Measurements from ENCODE around the gene COL23A1.
A peak's percentile ranks its signal among the peaks of the same experiment; 100 is the strongest.
"Not testable (repeated sequence)": the region's sequence is repeated elsewhere in the genome, so short reads cannot be mapped to it uniquely, and the experiment has no call there.

COL23A1 gene

DNA sequence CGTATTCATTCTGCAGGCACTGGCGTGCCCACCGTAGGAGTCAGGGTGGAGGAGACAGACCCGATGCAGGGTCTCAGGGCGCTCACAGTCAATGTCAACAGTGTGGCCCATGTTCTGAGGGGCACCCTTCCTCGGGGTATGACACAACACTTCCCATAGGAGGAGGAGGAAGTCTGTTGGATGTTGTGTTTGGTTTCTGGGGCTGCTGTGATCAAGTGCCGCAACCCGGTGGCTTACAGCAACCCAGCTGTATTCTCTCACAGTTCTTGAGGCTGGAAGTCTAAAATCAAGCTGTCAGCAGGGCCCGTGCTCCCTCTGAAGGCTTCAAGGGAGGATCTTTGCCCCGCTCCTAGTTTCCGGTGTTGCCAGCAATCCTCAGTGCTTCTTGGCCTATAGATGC lies 391.5 kb downstream of the COL23A1 start:
- TF ChIP-seq, protein P1, sequence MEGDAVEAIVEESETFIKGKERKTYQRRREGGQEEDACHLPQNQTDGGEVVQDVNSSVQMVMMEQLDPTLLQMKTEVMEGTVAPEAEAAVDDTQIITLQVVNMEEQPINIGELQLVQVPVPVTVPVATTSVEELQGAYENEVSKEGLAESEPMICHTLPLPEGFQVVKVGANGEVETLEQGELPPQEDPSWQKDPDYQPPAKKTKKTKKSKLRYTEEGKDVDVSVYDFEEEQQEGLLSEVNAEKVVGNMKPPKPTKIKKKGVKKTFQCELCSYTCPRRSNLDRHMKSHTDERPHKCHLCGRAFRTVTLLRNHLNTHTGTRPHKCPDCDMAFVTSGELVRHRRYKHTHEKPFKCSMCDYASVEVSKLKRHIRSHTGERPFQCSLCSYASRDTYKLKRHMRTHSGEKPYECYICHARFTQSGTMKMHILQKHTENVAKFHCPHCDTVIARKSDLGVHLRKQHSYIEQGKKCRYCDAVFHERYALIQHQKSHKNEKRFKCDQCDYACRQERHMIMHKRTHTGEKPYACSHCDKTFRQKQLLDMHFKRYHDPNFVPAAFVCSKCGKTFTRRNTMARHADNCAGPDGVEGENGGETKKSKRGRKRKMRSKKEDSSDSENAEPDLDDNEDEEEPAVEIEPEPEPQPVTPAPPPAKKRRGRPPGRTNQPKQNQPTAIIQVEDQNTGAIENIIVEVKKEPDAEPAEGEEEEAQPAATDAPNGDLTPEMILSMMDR (IDR thresholded peaks at IDR 0.05; ENCODE audit: extremely low read depth, insufficient read depth, missing control alignments): no peak
- no peak for DNase-seq (ENCODE audit: low spot score)
- in situ Hi-C loops (cut with MboI; ENCODE audit: low pct_unique_long_range_greater_than_20kb, low sequenced_read_pairs, unreplicated experiment): no loop called here

DNA sequence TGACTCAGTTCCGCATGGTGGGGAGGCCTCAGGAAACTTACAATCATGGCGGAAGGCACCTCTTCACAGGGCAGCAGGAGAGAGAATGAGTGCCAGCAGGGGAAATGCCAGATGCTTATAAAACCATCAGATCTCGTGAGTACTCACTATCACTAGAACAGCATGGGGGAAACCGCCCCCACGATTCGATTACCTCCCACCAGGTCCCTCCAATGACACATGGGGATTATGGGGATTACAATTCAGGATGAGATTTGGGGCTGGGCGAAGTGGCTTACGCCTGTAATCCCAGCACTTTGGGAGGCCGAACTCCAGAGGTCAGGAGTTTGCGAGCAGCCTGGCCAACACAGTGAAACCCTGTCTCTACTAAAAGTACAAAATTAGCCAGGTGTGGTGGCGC lies 392.0 kb downstream of the COL23A1 start:
- DNase-seq (ENCODE audit: low spot score); in situ Hi-C loops (cut with MboI; ENCODE audit: low pct_unique_long_range_greater_than_20kb, low sequenced_read_pairs, unreplicated experiment): not testable (repeated sequence)

DNA sequence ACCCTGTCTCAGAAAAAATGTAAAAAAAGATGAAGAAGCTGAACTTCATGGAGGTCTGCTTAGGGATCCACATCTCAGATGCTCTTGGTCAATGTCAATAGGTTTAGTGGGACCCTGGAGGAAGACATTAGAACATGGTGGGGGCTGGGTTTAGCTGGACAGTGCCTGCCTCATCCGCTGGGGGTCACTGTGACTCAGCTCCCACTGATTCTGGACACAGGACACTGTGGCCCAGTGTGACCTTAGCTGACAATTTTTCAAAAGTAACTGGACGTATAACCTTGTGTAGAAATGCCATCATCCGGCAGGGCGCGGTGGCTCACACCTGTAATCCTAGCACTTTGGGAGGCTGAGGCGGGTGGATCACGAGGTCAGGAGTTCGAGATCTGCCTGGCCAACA lies 393.2 kb downstream of the COL23A1 start:
- TF ChIP-seq, protein P1 (IDR thresholded peaks at IDR 0.05; ENCODE audit: extremely low read depth, insufficient read depth, missing control alignments): peak; percentile 53

DNA sequence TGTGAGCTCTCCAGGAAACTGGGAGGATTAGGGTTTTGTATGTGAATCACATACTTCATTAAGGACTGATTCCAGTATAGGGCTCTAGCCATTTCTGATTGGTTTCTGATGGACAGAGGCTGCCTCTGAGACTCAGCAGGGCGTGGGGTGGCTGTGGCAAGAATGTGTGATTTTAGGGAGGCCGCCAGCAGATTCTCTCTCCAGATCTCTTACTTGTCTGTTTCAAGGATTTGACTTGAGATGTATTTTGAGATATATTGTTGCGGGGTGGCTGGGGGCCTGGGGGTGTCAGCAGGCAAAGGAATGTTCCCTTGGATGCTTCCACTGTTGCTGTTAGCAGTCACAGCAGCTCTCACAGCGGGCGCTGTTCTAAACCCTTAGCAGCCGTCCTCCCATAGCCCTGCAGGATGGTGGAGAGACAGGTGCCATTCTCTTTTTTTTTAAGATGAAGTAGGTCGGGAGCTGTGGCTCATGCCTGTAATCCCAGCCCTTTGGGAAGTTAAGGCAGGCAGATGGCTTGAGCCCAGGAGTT lies 393.8 kb downstream of the COL23A1 start:
- in situ Hi-C loops (cut with MboI; ENCODE audit: low pct_unique_long_range_greater_than_20kb, low sequenced_read_pairs, unreplicated experiment): no loop called here

More for the DNA sequence above, 393.2 kb downstream of the COL23A1 start:
- in situ Hi-C loops (cut with MboI; ENCODE audit: low pct_unique_long_range_greater_than_20kb, low sequenced_read_pairs, unreplicated experiment): no loop called here
- no peak for DNase-seq (ENCODE audit: low spot score)

DNA sequence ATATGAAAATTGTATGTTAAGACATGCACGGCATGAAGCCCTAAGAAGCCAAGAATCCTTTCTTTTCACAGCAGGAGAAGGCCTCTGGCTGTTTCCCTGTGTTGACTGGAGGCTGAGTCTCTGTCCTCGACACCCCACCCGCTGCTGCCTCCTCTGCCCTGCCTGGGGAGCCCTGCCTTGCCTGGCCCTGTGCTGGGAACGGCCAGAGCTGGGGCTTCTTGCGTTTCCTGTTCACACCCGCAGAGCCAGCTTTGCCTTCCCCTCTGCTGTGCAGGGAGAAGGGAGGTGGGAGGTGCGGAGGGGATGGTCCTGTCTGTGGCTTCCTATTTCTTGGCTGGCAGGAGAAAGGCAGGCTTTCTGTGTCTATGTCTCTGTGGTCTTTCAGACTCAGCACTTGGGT lies 396.2 kb downstream of the COL23A1 start:
- no peak for DNase-seq (ENCODE audit: low spot score)
- in situ Hi-C loops (cut with MboI; ENCODE audit: low pct_unique_long_range_greater_than_20kb, low sequenced_read_pairs, unreplicated experiment): no loop called here
- TF ChIP-seq, protein P1 (IDR thresholded peaks at IDR 0.05; ENCODE audit: extremely low read depth, insufficient read depth, missing control alignments): no peak

More for the DNA sequence above, 393.8 kb downstream of the COL23A1 start:
- TF ChIP-seq, protein P1 (IDR thresholded peaks at IDR 0.05; ENCODE audit: extremely low read depth, insufficient read depth, missing control alignments): no peak
- no peak for DNase-seq (ENCODE audit: low spot score)

DNA sequence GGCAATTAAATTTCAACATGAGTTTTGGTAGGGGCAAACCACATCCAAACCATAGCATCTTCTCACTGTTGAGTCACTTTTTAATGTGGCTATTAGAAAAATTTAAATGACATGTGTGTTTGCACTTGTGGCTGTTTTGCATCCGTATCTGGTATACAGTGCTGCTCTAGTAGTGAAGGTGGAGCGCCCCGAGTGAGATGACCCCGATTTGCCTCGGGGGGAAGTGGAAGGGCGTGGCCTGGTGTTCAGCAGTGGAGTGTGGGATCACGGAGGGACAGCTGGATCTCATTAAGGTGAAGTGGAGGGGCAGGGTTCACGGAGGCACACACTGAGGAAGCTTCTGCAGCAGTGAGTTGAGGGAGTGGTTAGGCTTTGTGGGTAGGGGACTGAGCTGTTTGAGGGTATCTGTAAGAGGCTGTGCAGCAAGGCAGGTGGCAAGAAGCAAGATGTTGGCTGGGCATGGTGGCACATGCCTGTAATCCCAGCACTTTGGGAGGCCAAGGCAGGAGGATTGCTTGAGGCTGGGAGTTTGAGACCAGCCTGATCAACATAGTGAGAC lies 396.9 kb downstream of the COL23A1 start:
- TF ChIP-seq, protein P1 (IDR thresholded peaks at IDR 0.05; ENCODE audit: extremely low read depth, insufficient read depth, missing control alignments): no peak
- in situ Hi-C loops (cut with MboI; ENCODE audit: low pct_unique_long_range_greater_than_20kb, low sequenced_read_pairs, unreplicated experiment): no loop called here
- DNase-seq (ENCODE audit: low spot score): no peak

DNA sequence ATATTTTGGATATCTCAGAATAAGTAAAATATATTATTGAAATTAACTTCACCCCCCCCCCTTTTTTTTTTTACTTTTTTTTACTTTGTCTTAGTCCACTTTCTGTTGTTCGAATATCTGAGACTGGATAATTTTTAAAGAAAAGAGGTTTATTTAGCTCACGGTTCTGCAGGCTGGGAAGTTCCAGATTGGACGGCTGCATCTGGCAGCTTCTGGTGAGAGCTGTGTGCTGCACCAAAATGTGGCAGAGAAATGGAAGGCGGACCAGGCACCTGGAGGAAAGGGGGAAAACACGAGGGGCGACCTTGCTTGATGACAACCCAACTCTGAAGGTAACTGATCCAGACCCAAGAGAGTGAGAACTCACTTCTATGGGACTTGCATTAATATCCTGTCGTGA lies 397.4 kb downstream of the COL23A1 start:
- DNase-seq (ENCODE audit: low spot score): no peak
- in situ Hi-C loops (cut with MboI; ENCODE audit: low pct_unique_long_range_greater_than_20kb, low sequenced_read_pairs, unreplicated experiment): no loop called here
- TF ChIP-seq, protein P1 (IDR thresholded peaks at IDR 0.05; ENCODE audit: extremely low read depth, insufficient read depth, missing control alignments): no peak

Measured in GM13977 (cell line).